GM06990 (cell line): ENCODE measurements around the gene RMND5A.

Experiments used
- DNase-seq: peaks from one replicate; pipeline ENCODE4 v3.0.0-alpha.2; 2011; ENCODE audit not compliant: insufficient read length; ENCODE audit errors: extremely low read depth
- H3K27me3 ChIP-seq: replicated peaks from 2 replicates; pipeline ENCODE4 v1.6.0; 2011; ENCODE audit warnings: low read length; ENCODE audit not compliant: control insufficient read depth, insufficient read depth
- H3K36me3 ChIP-seq: 2 replicates; pipeline ENCODE4 v1.5.1; 2011; ENCODE audit warnings: low read length; ENCODE audit not compliant: control insufficient read depth, insufficient read depth
- H3K4me3 ChIP-seq: replicated peaks from 2 replicates; pipeline ENCODE4 v1.5.1; 2011; ENCODE audit warnings: low read depth, mild to moderate bottlenecking, control low read depth, low read length
- CTCF ChIP-seq: IDR thresholded peaks from 2 replicates; pipeline ENCODE4 v1.5.1; 2011; ENCODE audit warnings: low read length, control low read depth, mild to moderate bottlenecking, inconsistent platforms; ENCODE audit not compliant: insufficient read depth, poor library complexity, severe bottlenecking

The RMND5A gene

GRCh38 chr2:86822668-86823345 is 102.7 kb downstream of the RMND5A start:
- H3K27me3 ChIP-seq: no peaks in the 10 kb centered on the region; the same call in none of the 2 replicates
- no peak for TF ChIP-seq CTCF

GRCh38 chr2:86825036-86825692 is 105.1 kb downstream of the RMND5A start:
- Histone ChIP-seq H3K4me3 (no peak overlapping the region), H3K36me3 (no peaks in the 10 kb centered on the region), H3K27me3 (no peaks in the 10 kb centered on the region; the same call in 1 of the 2 replicates)
- no peak for TF ChIP-seq CTCF
- no peak for DNase-seq

More at GRCh38 chr2:86822668-86823345, 102.7 kb downstream of the RMND5A start:
- Histone ChIP-seq H3K36me3 (no peaks in the 10 kb centered on the region), H3K4me3 (no peak overlapping the region)
- DNase-seq: no peak

- H3K36me3 ChIP-seq: no peaks in the 10 kb centered on the region
- H3K4me3 ChIP-seq: no peak overlapping the region
- no peaks in the 10 kb centered on the region; the same call in 1 of the 2 replicates for H3K27me3 ChIP-seq
- no peak for DNase-seq
- no peak for TF ChIP-seq CTCF
These were observed 105.7 kb downstream of the RMND5A start for GRCh38 chr2:86825693-86826381.

- no peak for DNase-seq
- no peak for TF ChIP-seq CTCF
- no peaks in the 10 kb centered on the region for H3K27me3 ChIP-seq
- H3K36me3 ChIP-seq: no peaks in the 10 kb centered on the region
- H3K4me3 ChIP-seq: no peak overlapping the region
These were observed 106.9 kb downstream of the RMND5A start for GRCh38 chr2:86826951-86827350.
